CD4-positive, alpha-beta memory T cell (primary cell): Measurements from ENCODE around the gene METAP1. TPM values are rescaled to one million over a fixed set of nuclear protein-coding genes. Genes with fewer than 3 reads are reported as not detected.
A peak's percentile ranks its signal among the peaks of the same experiment; 100 is the strongest.
"Not testable (repeated sequence)": the region's sequence is repeated elsewhere in the genome, so short reads cannot be mapped to it uniquely, and the experiment has no call there.

Source experiments
- CTCF ChIA-PET: fragments of 350-600 bp; sonication (Branson Sonifier 250); formaldehyde crosslinking; loops from one replicate; lab custom pipeline; 2021; ENCODE audit warnings: inconsistent platforms; ENCODE audit not compliant: partially characterized antibody; lab: Charles Lee
- POLR2A ChIA-PET: fragments of 350-600 bp; sonication (Branson Sonifier 250); formaldehyde crosslinking; loops from one replicate; lab custom pipeline; 2021; ENCODE audit not compliant: partially characterized antibody; lab: Charles Lee
- DNase-seq, 5 donors: peaks; one replicate each; pipeline versions ENCODE4 v3.0.0 to v3.0.0-alpha.2; 2020 to 2022; ENCODE audit warnings: mixed read lengths in 1 of 5
- H3K27ac ChIP-seq: one replicate; pipeline ENCODE4 v1.7.0; 2013; ENCODE audit warnings: low read depth, low read length
- H3K27me3 ChIP-seq: 2 replicates; pipeline ENCODE4 v1.7.0; 2013; ENCODE audit warnings: mild to moderate bottlenecking, low read length, moderate library complexity; ENCODE audit not compliant: insufficient read depth
- H3K36me3 ChIP-seq: 2 replicates; pipeline ENCODE4 v1.7.0; 2013; ENCODE audit warnings: mild to moderate bottlenecking, low read length, moderate library complexity; ENCODE audit not compliant: insufficient read depth
- H3K4me1 ChIP-seq: 2 replicates; pipeline ENCODE4 v1.7.0; 2013; ENCODE audit warnings: mild to moderate bottlenecking, low read length, moderate library complexity; ENCODE audit not compliant: insufficient read depth
- H3K4me3 ChIP-seq, 2 donors: one replicate each; pipeline ENCODE4 v1.7.0; 2013; ENCODE audit warnings: low read length in 2 of 2, mild to moderate bottlenecking in 1 of 2
- H3K9me3 ChIP-seq, 2 donors: one replicate each; pipeline ENCODE4 v1.7.0; 2013; ENCODE audit warnings: low read length in 2 of 2, control low read depth in 1 of 2; ENCODE audit not compliant: control insufficient read depth in 1 of 2
- H3K27ac Mint-ChIP-seq, 7 donors: one replicate each; pipeline ENCODE4 v1.8.0; 2020 to 2021; ENCODE audit warnings: mixed read lengths in 7 of 7, mild to moderate bottlenecking in 6 of 7, inconsistent platforms in 3 of 7, moderate library complexity in 3 of 7
- H3K27me3 Mint-ChIP-seq, 2 donors: one replicate each; pipeline ENCODE4 v1.8.0; 2020 to 2021; ENCODE audit warnings: mixed read lengths in 2 of 2
- H3K36me3 Mint-ChIP-seq, 2 donors: one replicate each; pipeline ENCODE4 v1.8.0; 2020 to 2021; ENCODE audit warnings: mixed read lengths in 2 of 2, inconsistent platforms in 1 of 2, mild to moderate bottlenecking in 1 of 2
- H3K4me1 Mint-ChIP-seq, 4 donors: one replicate each; pipeline ENCODE4 v1.8.0; 2020 to 2021; ENCODE audit warnings: mixed read lengths in 4 of 4, mild to moderate bottlenecking in 1 of 4
- H3K4me3 Mint-ChIP-seq, 8 donors: one replicate each; pipeline ENCODE4 v1.8.0; 2020 to 2021; ENCODE audit warnings: mixed read lengths in 8 of 8, mild to moderate bottlenecking in 7 of 8, moderate library complexity in 6 of 8, inconsistent platforms in 3 of 8
- H3K9me3 Mint-ChIP-seq, 8 donors: one replicate each; pipeline ENCODE4 v1.8.0; 2020 to 2021; ENCODE audit warnings: mixed read lengths in 8 of 8, mild to moderate bottlenecking in 5 of 8, inconsistent platforms in 3 of 8, moderate library complexity in 1 of 8
- intact Hi-C: fragments of 100-400 bp; cut with micrococcal nuclease; formaldehyde crosslinking; loops from one replicate; pipeline ENCODE4 v1.15.1; 2023
- polyA plus RNA-seq, 2 donors: library from polyadenylated mRNA; unstranded; fragments of 300-500 nt; fragmentation: Illumina TruSeq; gene quantifications; one replicate each; pipeline ENCODE4 v1.2.3, GENCODE V29; 2021
- total RNA-seq, 2 experiments: library from RNA; stranded (reverse); gene quantifications; one replicate each; pipeline ENCODE4 v1.2.3, GENCODE V29; 2021

The METAP1 gene
- total and polyA plus RNA-seq, 4 experiments from 2014 or later: 33.5 to 36.7 (median 35.0) TPM

- H3K27me3 Mint-ChIP-seq: peaks cover 2 to 6% of the 10 kb centered on the region in 2 donors
- no peak overlapping the region for H3K4me3 ChIP-seq
- H3K27me3 ChIP-seq: no peaks in the 10 kb centered on the region
- H3K36me3 Mint-ChIP-seq: no peaks in the 10 kb centered on the region
- H3K9me3 ChIP-seq: no peaks in the 10 kb centered on the region
- no peaks in the 10 kb centered on the region for H3K4me1 ChIP-seq
- no peak overlapping the region for H3K27ac ChIP-seq
- H3K9me3 Mint-ChIP-seq: peaks cover 0 to 10% (median 6%) of the 10 kb centered on the region in 8 donors
- H3K36me3 ChIP-seq: no peaks in the 10 kb centered on the region
- intact Hi-C loops: no loop called here
- H3K4me3 Mint-ChIP-seq: no peak overlapping the region
- DNase-seq: no peak
- ChIA-PET POLR2A (no interaction called here), CTCF (interaction anchor here (1.2 kb wide), 1 partner anchor 69 kb away, joined by 3 read pairs; no protein-coding TSS in a partner anchor)
- no peaks in the 10 kb centered on the region for H3K4me1 Mint-ChIP-seq
- H3K27ac Mint-ChIP-seq: no peak overlapping the region
These were observed 7.8 kb upstream of the METAP1 start for GRCh38 chr4:98987720-98988119.

DNA sequence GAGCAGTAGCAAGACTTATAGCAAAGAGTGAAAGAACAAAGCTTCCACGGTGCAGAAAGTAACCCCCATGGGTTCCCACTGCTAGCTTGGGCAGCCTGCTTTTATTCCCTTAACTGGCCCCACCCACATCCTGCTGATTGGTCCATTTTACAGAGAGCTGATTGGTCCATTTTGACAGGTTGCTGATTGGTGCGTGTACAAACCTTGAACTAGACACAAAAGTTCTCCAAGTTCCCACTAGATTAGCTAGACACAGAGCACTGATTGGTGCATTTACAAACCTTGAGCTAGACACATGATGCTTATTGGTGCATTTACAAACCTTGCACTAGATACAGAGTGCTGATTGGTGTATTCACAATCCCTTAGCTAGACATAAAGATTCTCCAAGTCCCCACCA is 2.7 kb upstream of the METAP1 start:
- peak overlapping the region in 4 of 7 donors; percentile 13 to 30 (median 22) for H3K27ac Mint-ChIP-seq
- ChIA-PET POLR2A (interaction anchor here (0.7 kb wide), 1 partner anchor 95 kb away, joined by 3 read pairs; the partner anchor contains the start of gene ADH5), CTCF (interaction anchor here (0.9 to 9.7 kb wide), 5 partner anchors 52 to 525 kb away, joined by 3 to 373 read pairs (median 4); no protein-coding TSS in a partner anchor)
- H3K27me3 Mint-ChIP-seq, H3K4me3 ChIP-seq, H3K9me3 ChIP-seq, H3K27ac ChIP-seq, H3K36me3 Mint-ChIP-seq, DNase-seq, H3K36me3 ChIP-seq, H3K4me3 Mint-ChIP-seq, H3K9me3 Mint-ChIP-seq, H3K27me3 ChIP-seq: not testable (repeated sequence)
- peaks cover 26% of the 10 kb centered on the region for H3K4me1 ChIP-seq
- intact Hi-C loops: loop anchor here (10.0 kb wide), 2 partner anchors 822 to 902 kb away; partner anchors contain the start of genes DAPP1 and LAMTOR3
- peaks cover 14 to 24% (median 21%) of the 10 kb centered on the region in 4 donors for H3K4me1 Mint-ChIP-seq

DNA sequence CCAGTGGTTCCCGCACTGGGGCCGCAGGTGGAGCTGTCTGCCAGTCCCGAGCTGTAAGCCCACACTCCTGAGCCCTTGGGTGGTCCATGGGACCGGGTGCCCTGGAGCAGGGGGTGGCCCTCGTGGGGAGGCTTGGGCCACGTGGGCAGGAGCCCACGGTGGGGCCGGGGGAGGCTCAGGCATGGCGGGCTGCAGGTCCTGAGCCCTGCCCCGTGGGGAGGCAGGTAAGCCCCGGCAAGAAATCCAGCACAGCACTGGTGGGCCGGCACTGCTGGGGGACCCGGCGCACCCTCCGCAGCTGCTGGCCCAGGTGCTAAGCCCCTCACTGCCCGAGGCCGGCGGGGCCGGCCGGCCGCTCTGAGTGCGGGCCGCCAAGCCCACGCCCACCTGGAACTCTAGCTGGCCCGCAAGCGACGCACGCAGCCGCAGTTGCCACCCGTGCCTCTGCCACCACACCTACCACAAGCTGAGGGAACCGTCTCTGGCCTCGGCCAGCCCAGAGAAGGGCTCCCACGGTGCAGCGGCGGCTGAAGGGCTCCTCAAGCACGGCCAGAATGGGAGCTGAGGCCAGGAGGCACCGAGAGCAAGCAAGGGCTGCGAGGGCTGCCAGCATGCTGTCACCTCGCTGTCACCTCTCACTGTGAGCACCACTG is 2.0 kb upstream of the METAP1 start:
- CTCF ChIA-PET: interaction anchor here (0.9 to 9.7 kb wide), 13 partner anchors 22 to 850 kb away, joined by 3 to 373 read pairs (median 13); partner anchors contain the start of genes ADH5, EIF4E and STPG2
- Histone ChIP-seq H3K4me3 (no peak overlapping the region), H3K36me3 (no peaks in the 10 kb centered on the region), H3K27ac (no peak overlapping the region), H3K27me3 (no peaks in the 10 kb centered on the region), H3K4me1 (peaks cover 31% of the 10 kb centered on the region), H3K9me3 (no peaks in the 10 kb centered on the region)
- Mint-ChIP-seq H3K4me3 (no peak overlapping the region), H3K36me3 (no peaks in the 10 kb centered on the region), H3K27me3 (no peaks in the 10 kb centered on the region), H3K4me1 (peaks cover 17 to 31% (median 26%) of the 10 kb centered on the region in 4 donors), H3K9me3 (no peaks in the 10 kb centered on the region), H3K27ac (peak overlapping the region in 1 of 7 donors; percentile 15)
- POLR2A ChIA-PET: interaction anchor here (1.1 to 5.3 kb wide), 6 partner anchors 12 to 526 kb away, joined by 3 to 80 read pairs (median 43); partner anchors contain the start of genes ADH5 and EIF4E
- intact Hi-C loops: loop anchor here (2.0 to 10.0 kb wide), 4 partner anchors 55 to 901 kb away; partner anchors contain the start of genes DAPP1, LAMTOR3 and TSPAN5
- no peak for DNase-seq

GRCh38 chr4:98994474-98995182 is 893 bp upstream of the METAP1 start:
- ChIA-PET POLR2A (interaction anchor here (0.6 to 5.3 kb wide), 32 partner anchors 11 to 955 kb away, joined by 3 to 80 read pairs (median 4); partner anchors contain the start of genes ADH5, DNAJB14, EIF4E and H2AZ1), CTCF (interaction anchor here (0.8 to 9.7 kb wide), 46 partner anchors 9 to 881 kb away, joined by 3 to 373 read pairs (median 6); partner anchors contain the start of genes ADH5, EIF4E, STPG2 and TRMT10A)
- no peak for DNase-seq

DNA sequence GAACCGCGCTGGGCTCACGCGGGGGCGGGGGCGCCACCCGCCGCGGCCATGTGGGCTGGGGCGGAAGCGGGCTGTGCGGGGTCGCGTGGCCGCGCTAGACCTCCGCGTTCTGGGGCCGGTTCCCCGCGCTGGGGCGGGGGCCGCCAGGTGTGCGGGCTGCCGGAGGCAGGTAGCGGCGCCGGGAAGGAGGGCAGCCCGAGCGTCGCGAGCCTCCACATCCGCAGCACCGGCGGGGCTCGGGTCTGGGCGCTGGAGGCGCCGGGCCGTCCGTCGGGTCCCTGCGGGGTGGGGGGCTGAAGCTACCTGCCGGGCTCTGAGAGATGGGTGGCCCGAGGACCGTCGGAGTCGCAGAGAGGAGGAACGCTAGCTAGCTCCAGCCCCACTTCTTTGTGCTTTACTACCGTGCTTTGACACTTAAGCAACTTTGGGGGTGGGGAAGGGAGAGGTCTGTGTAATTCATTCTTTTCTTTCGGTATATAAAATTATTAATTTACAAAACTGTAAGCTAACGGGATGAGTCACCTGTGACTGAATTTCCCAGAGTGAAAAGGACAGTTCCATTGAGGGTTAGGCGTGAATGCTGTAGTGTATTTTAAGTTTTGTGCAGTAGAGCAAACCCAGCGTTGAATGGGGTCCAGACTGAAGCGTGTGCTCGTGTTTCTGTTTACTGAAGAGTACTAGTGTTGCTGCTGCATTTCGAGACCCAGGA is 689 bp downstream of the METAP1 start:
- H3K9me3 ChIP-seq: no peaks in the 10 kb centered on the region
- H3K27ac Mint-ChIP-seq: peak overlapping the region; percentile 33 to 89 (median 70)
- H3K27ac ChIP-seq: peak overlapping the region; percentile 61
- peak overlapping the region; percentile 49 to 80 for H3K4me3 ChIP-seq
- CTCF ChIA-PET: interaction anchor here (0.9 to 9.7 kb wide), 31 partner anchors 10 to 953 kb away, joined by 3 to 373 read pairs (median 10); partner anchors contain the start of genes ADH5, DNAJB14, EIF4E and STPG2
- POLR2A ChIA-PET: interaction anchor here (1.0 to 5.3 kb wide), 17 partner anchors 10 to 951 kb away, joined by 3 to 80 read pairs (median 10); partner anchors contain the start of genes ADH5, DNAJB14, EIF4E and LAMTOR3
- H3K27me3 Mint-ChIP-seq: no peaks in the 10 kb centered on the region
- intact Hi-C loops: loop anchor here (5.0 to 10.0 kb wide), 4 partner anchors 549 to 956 kb away; partner anchors contain the start of genes DAPP1, H2AZ1 and LAMTOR3
- DNase-seq: peak in 2 of 5 donors; percentile 4 to 11
- H3K27me3 ChIP-seq: no peaks in the 10 kb centered on the region
- H3K4me3 Mint-ChIP-seq: peak overlapping the region; percentile 78 to 88 (median 85)
- H3K36me3 ChIP-seq: no peaks in the 10 kb centered on the region
- peaks cover 26 to 55% (median 40%) of the 10 kb centered on the region in 4 donors for H3K4me1 Mint-ChIP-seq
- H3K4me1 ChIP-seq: peaks cover 39% of the 10 kb centered on the region
- peaks cover 0 to 4% of the 10 kb centered on the region in 2 donors for H3K36me3 Mint-ChIP-seq
- H3K9me3 Mint-ChIP-seq: no peaks in the 10 kb centered on the region

More at GRCh38 chr4:98994474-98995182, 893 bp upstream of the METAP1 start:
- peak overlapping the region; percentile 81 for H3K27ac ChIP-seq
- Mint-ChIP-seq H3K9me3 (no peaks in the 10 kb centered on the region), H3K27ac (peak overlapping the region; percentile 92 to 100 (median 99)), H3K4me1 (peaks cover 19 to 39% (median 30%) of the 10 kb centered on the region in 4 donors), H3K36me3 (peaks cover 0 to 2% of the 10 kb centered on the region in 2 donors), H3K4me3 (peak overlapping the region; percentile 78 to 97 (median 91)), H3K27me3 (no peaks in the 10 kb centered on the region)
- H3K27me3 ChIP-seq: no peaks in the 10 kb centered on the region
- peak overlapping the region; percentile 55 to 85 for H3K4me3 ChIP-seq
- no peaks in the 10 kb centered on the region for H3K9me3 ChIP-seq
- no peaks in the 10 kb centered on the region for H3K36me3 ChIP-seq
- intact Hi-C loops: loop anchor here (1.0 to 10.0 kb wide), 16 partner anchors 49 to 958 kb away; partner anchors contain the start of genes ADH5, DAPP1, EIF4E and H2AZ1
- peaks cover 31% of the 10 kb centered on the region for H3K4me1 ChIP-seq

DNA sequence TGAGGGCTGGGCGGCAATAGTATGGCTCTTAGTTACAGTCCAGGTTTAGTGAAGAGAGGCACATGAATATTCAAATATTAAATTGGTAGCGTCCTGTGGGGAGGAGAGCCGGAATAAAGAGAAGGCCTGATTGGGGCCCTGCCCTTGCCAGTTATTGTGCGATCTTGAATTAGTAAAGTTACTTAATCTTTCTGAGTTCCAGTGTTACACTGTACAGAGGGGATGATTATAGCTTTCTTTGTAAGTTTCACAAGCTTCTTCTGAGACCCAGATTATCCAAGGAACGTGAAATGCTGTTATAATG is 1.2 kb downstream of the METAP1 start:
- H3K4me1 ChIP-seq: peaks cover 39% of the 10 kb centered on the region
- H3K4me3 ChIP-seq: peak overlapping the region; percentile 49 to 80
- no peak for DNase-seq
- H3K27me3 ChIP-seq: no peaks in the 10 kb centered on the region
- POLR2A ChIA-PET: interaction anchor here (1.7 to 5.3 kb wide), 7 partner anchors 9 to 854 kb away, joined by 10 to 80 read pairs (median 41); partner anchors contain the start of genes ADH5, EIF4E and STPG2
- H3K36me3 ChIP-seq: no peaks in the 10 kb centered on the region
- Mint-ChIP-seq H3K36me3 (peaks cover 0 to 4% of the 10 kb centered on the region in 2 donors), H3K4me1 (peaks cover 26 to 57% (median 42%) of the 10 kb centered on the region in 4 donors), H3K4me3 (peak overlapping the region; percentile 78 to 88 (median 84)), H3K27me3 (no peaks in the 10 kb centered on the region), H3K27ac (peak overlapping the region; percentile 33 to 89 (median 70)), H3K9me3 (no peaks in the 10 kb centered on the region)
- intact Hi-C loops: loop anchor here (5.0 to 10.0 kb wide), 4 partner anchors 549 to 956 kb away; partner anchors contain the start of genes DAPP1, H2AZ1 and LAMTOR3
- CTCF ChIA-PET: interaction anchor here (1.0 to 9.7 kb wide), 11 partner anchors 9 to 952 kb away, joined by 3 to 373 read pairs (median 12); partner anchors contain the start of genes ADH5 and EIF4E
- H3K9me3 ChIP-seq: no peaks in the 10 kb centered on the region
- peak overlapping the region; percentile 61 for H3K27ac ChIP-seq
